IPS DF 6.9 (cell line): ENCODE data around the gene CTXND1.

ENCODE experiments used
- DNase-seq: peaks from one replicate; pipeline ENCODE4 v3.0.0-alpha.2; 2013; ENCODE audit warnings: low read depth, low spot score
- H3K27ac ChIP-seq: one replicate; pipeline ENCODE4 v1.5.1; 2013; ENCODE audit warnings: low read length, control low read depth
- H3K27me3 ChIP-seq: 2 replicates; pipeline ENCODE4 v1.6.1; 2013; ENCODE audit warnings: mild to moderate bottlenecking, low read length; ENCODE audit not compliant: control insufficient read depth, insufficient read depth
- H3K36me3 ChIP-seq: 2 replicates; pipeline ENCODE4 v1.6.1; 2013; ENCODE audit warnings: low read length; ENCODE audit not compliant: control insufficient read depth, insufficient read depth
- H3K4me1 ChIP-seq: 2 replicates; pipeline ENCODE4 v1.6.1; 2013; ENCODE audit warnings: low read length; ENCODE audit not compliant: control insufficient read depth, insufficient read depth
- H3K4me3 ChIP-seq: 2 replicates; pipeline ENCODE4 v1.5.1; 2013; ENCODE audit warnings: mild to moderate bottlenecking, low read length
- H3K9me3 ChIP-seq: 2 replicates; pipeline ENCODE4 v1.6.1; 2013; ENCODE audit warnings: low read length, inconsistent platforms; ENCODE audit not compliant: control insufficient read depth, insufficient read depth
- WGBS: extraction: QIAGEN DNeasy Blood & Tissue Kit; methylation state at CpG from one replicate; pipeline ENCODE4 v1.1.7; 2013; ENCODE audit warnings: mixed read lengths, missing lambda C conversion rate; ENCODE audit not compliant: insufficient read length, insufficient coverage; 5-methylcytosine and 5-hydroxymethylcytosine counted together

The CTXND1 gene

GRCh38 chr15:80199366-80199765, 52.6 kb downstream of the CTXND1 start:
- H3K27me3 ChIP-seq, result no peaks in the 10 kb centered on the region
- no peak for DNase-seq
- WGBS, result no CpG with 5 or more reads among the region's 2 CpGs
- H3K4me1 ChIP-seq, result 0 out of 2 replicates have a peak, but pooled peaks cover 2% of the 10 kb centered on the region
- no peak overlapping the region for H3K4me3 ChIP-seq
- no peak overlapping the region for H3K27ac ChIP-seq
- no peaks in the 10 kb centered on the region; the same call in 1 of the 2 replicates for H3K36me3 ChIP-seq
- no peaks in the 10 kb centered on the region for H3K9me3 ChIP-seq

GRCh38 chr15:80194914-80195313, 57.1 kb downstream of the CTXND1 start:
- Histone ChIP-seq H3K27ac (no peak overlapping the region), H3K4me3 (no peak overlapping the region), H3K27me3 (no peaks in the 10 kb centered on the region), H3K9me3 (no peaks in the 10 kb centered on the region), H3K36me3 (no peaks in the 10 kb centered on the region), H3K4me1 (0 out of 2 replicates have a peak, but pooled peaks cover 2% of the 10 kb centered on the region)
- no peak for DNase-seq
- no CpG with 5 or more reads among the region's 1 CpG for WGBS

- DNase-seq, result no peak
- WGBS, result no CpG with 5 or more reads among the region's 1 CpG
- Histone ChIP-seq H3K9me3 (no peaks in the 10 kb centered on the region), H3K27me3 (no peaks in the 10 kb centered on the region), H3K27ac (no peak overlapping the region), H3K36me3 (no peaks in the 10 kb centered on the region), H3K4me1 (no peaks in the 10 kb centered on the region), H3K4me3 (no peak overlapping the region)
Observed at GRCh38 chr15:80194186-80194585, 57.8 kb downstream of the CTXND1 start.

- no peaks in the 10 kb centered on the region for H3K27me3 ChIP-seq
- no CpG with 5 or more reads among the region's 8 CpGs for WGBS
Observed at GRCh38 chr15:80191897-80192595, 60.0 kb downstream of the CTXND1 start.

DNA sequence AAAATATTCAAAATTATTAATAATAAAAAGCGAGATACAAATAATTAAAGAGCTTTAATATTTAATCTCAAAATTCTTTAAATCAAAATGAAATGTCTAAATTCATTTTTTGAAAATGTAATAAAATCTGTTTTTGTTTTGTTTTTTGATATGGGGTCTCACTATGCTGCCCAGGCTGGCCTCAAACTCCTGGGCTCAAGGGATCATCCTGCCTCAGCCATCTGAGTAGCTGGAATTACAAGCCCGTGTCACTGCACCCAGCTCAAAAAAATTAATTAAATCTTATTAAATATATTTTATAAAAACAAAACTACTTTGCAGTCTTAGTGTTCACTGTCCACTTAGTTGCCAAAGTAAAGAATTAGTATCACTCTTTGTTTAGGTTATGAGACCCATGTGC, 60.8 kb downstream of the CTXND1 start:
- H3K27me3 ChIP-seq, result no peaks in the 10 kb centered on the region

More at GRCh38 chr15:80191897-80192595, 60.0 kb downstream of the CTXND1 start:
- Histone ChIP-seq H3K36me3 (no peaks in the 10 kb centered on the region), H3K9me3 (no peaks in the 10 kb centered on the region), H3K4me3 (no peak overlapping the region), H3K4me1 (no peaks in the 10 kb centered on the region), H3K27ac (no peak overlapping the region)
- no peak for DNase-seq

DNA sequence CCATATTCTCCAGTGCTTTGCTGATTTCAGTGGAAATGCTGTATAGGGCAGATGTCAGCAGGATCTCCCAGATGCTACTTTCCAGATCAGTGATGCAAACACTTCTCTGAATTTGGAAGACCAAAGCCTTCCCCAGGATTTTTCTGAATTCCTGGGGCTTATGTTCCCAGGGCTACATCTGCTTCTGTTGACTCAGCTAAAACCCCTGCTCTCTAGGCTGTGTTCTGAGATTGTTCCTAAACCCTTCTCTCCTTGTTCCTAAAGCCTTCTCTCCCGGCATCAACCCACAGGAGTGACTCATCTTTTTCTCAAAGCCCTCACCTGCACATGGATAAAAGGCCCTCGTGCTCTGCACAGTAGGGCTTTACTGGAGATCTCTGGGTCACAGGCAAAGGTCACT, 63.8 kb downstream of the CTXND1 start:
- Histone ChIP-seq H3K27me3 (no peaks in the 10 kb centered on the region), H3K36me3 (0 out of 2 replicates have a peak, but pooled peaks cover 2% of the 10 kb centered on the region), H3K4me1 (no peaks in the 10 kb centered on the region), H3K4me3 (no peak overlapping the region), H3K9me3 (no peaks in the 10 kb centered on the region), H3K27ac (no peak overlapping the region)
- DNase-seq, result no peak
- no CpG with 5 or more reads among the region's 2 CpGs for WGBS

More for the DNA sequence above, 60.8 kb downstream of the CTXND1 start:
- H3K36me3 ChIP-seq, result no peaks in the 10 kb centered on the region
- no peaks in the 10 kb centered on the region for H3K4me1 ChIP-seq
- DNase-seq, result no peak
- no peaks in the 10 kb centered on the region for H3K9me3 ChIP-seq
- H3K27ac ChIP-seq, result no peak overlapping the region
- no peak overlapping the region for H3K4me3 ChIP-seq
- WGBS, result no CpG with 5 or more reads among the region's 2 CpGs

GRCh38 chr15:80186597-80186996, 65.4 kb downstream of the CTXND1 start:
- H3K27ac ChIP-seq, result no peak overlapping the region
- no peak for DNase-seq
- no peaks in the 10 kb centered on the region for H3K9me3 ChIP-seq
- H3K27me3 ChIP-seq, result no peaks in the 10 kb centered on the region
- 0 out of 2 replicates have a peak, but pooled peaks cover 2% of the 10 kb centered on the region for H3K36me3 ChIP-seq
- no peak overlapping the region for H3K4me3 ChIP-seq
- WGBS, result no CpG with 5 or more reads among the region's 1 CpG
- H3K4me1 ChIP-seq, result no peaks in the 10 kb centered on the region

DNA sequence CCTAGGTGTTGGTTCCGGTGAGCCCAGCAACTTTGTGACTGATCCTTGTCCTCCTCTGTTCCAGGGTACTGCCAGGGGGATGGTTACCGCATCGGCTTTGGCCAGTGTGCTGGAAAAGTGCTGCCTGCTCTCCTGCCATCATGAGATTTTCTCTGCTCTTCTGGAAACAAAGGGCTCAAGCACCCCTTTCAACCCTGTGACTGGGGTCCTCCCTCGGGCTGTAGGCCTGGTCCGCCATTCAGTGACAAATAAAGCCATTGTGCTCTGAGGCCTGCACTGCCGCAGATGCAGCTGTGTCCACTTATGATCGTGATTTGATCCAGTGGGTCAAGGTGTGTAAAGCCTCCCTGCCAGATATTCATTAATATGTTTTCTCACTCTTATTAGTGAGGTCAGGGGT, 65.9 kb downstream of the CTXND1 start:
- no peak overlapping the region for H3K4me3 ChIP-seq
- H3K27ac ChIP-seq, result no peak overlapping the region
- no CpG with 5 or more reads among the region's 7 CpGs for WGBS
- H3K4me1 ChIP-seq, result no peaks in the 10 kb centered on the region
- 0 out of 2 replicates have a peak, but pooled peaks cover 2% of the 10 kb centered on the region for H3K36me3 ChIP-seq
- H3K27me3 ChIP-seq, result no peaks in the 10 kb centered on the region
- DNase-seq, result no peak
- H3K9me3 ChIP-seq, result no peaks in the 10 kb centered on the region

GRCh38 chr15:80185152-80185551, 66.9 kb downstream of the CTXND1 start:
- no peak overlapping the region for H3K4me3 ChIP-seq
- H3K27ac ChIP-seq, result no peak overlapping the region
- H3K9me3 ChIP-seq, result no peaks in the 10 kb centered on the region
- H3K27me3 ChIP-seq, result no peaks in the 10 kb centered on the region
- no CpG with 5 or more reads among the region's 2 CpGs for WGBS
- no peak for DNase-seq
- no peaks in the 10 kb centered on the region for H3K4me1 ChIP-seq
- H3K36me3 ChIP-seq, result 0 out of 2 replicates have a peak, but pooled peaks cover 2% of the 10 kb centered on the region

- no CpG with 5 or more reads among the region's 7 CpGs for WGBS
- Histone ChIP-seq H3K9me3 (no peaks in the 10 kb centered on the region), H3K27me3 (no peaks in the 10 kb centered on the region), H3K27ac (no peak overlapping the region), H3K4me1 (no peaks in the 10 kb centered on the region), H3K4me3 (no peak overlapping the region), H3K36me3 (0 out of 2 replicates have a peak, but pooled peaks cover 2% of the 10 kb centered on the region)
- DNase-seq, result no peak
Observed at GRCh38 chr15:80184554-80184953, 67.5 kb downstream of the CTXND1 start.

DNA sequence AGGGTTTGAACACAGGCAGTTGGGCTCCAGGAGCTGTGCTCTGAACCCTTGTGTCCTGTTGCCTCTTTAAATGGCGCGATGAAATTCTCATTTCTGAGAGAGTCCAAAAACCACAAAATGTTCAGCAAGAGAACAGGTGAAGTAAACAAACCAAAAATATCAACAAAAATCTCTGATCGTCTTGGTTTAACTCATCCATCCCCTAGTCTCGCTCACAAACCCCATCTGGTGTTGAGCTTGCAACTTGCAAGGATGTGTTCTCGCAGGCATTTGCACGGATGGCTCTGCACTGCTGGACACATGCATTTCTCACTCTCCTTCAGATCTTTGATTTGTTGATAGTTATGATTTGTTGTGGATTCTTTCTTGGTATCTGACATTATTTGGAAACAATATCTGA, 68.1 kb downstream of the CTXND1 start:
- H3K36me3 ChIP-seq, result 0 out of 2 replicates have a peak, but pooled peaks cover 2% of the 10 kb centered on the region
- no peaks in the 10 kb centered on the region for H3K27me3 ChIP-seq
- H3K4me3 ChIP-seq, result no peak overlapping the region
- no peaks in the 10 kb centered on the region for H3K4me1 ChIP-seq
- DNase-seq, result no peak
- H3K27ac ChIP-seq, result no peak overlapping the region
- WGBS, result no CpG with 5 or more reads among the region's 6 CpGs
- no peaks in the 10 kb centered on the region for H3K9me3 ChIP-seq
